HG02870 (cell line): ENCODE measurements around the gene B3GALT6.
"Not testable (repeated sequence)": the region's sequence is repeated elsewhere in the genome, so short reads cannot be mapped to it uniquely, and the experiment has no call there.

ENCODE experiments used
- ATAC-seq: cut with Tn5 transposase; IDR thresholded peaks from one replicate; pipeline ENCODE4 v1.9.1; 2021; ENCODE audit warnings: mild to moderate bottlenecking, moderate library complexity; ENCODE audit not compliant: unreplicated experiment

B3GALT6 gene

DNA sequence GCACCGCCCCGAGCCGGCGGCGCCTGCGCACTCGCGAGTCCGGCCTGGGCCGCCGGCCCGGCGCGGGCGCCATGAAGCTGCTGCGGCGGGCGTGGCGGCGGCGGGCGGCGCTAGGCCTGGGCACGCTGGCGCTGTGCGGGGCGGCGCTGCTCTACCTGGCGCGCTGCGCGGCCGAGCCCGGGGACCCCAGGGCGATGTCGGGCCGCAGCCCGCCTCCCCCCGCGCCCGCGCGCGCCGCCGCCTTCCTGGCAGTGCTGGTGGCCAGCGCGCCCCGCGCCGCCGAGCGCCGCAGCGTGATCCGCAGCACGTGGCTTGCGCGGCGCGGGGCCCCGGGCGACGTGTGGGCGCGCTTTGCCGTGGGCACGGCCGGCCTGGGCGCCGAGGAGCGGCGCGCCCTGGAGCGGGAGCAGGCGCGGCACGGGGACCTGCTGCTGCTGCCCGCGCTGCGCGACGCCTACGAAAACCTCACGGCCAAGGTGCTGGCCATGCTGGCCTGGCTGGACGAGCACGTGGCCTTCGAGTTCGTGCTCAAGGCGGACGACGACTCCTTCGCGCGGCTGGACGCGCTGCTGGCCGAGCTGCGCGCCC is at the start of gene B3GALT6:
B3GALT6 (plus strand) TSS at position 30 of the 588 bp plus-strand sequence; CDS start at position 72, 42 bp downstream.
- no peak for ATAC-seq

DNA sequence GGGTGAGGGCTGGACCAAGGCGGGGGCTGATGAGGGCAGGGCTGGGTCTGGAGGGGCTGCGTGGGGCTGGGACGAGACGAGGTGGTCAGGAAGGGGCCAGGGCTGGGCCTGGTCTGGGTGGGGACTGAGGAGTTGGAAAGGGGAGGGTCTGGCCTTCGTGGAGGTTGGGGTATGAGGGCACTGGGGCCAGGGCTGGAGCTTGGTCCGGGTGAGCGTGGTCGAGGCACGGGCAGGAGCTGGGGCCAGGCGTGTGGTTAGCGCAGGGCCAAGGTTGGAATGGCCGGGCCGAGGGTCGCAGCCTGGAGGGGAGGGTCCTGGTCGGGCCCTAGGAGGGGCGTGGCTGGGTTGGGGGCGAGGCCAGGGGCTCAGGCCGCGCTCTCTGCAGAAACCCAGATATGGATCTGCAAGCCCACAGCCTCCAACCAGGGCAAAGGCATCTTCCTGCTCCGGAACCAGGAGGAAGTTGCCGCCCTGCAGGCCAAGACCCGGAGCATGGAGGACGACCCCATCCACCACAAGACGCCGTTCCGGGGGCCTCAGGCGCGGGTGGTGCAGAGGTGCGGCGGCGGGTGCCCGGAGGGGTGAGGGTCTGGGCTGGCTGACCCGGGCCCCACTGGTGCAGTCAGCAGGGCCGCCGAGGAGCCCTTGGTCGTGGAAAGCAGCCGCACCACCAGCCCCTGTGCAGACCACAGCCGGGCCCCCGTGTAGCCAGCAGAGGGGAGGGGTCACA is 49.4 kb upstream of the B3GALT6 start:
- no peak for ATAC-seq

DNA sequence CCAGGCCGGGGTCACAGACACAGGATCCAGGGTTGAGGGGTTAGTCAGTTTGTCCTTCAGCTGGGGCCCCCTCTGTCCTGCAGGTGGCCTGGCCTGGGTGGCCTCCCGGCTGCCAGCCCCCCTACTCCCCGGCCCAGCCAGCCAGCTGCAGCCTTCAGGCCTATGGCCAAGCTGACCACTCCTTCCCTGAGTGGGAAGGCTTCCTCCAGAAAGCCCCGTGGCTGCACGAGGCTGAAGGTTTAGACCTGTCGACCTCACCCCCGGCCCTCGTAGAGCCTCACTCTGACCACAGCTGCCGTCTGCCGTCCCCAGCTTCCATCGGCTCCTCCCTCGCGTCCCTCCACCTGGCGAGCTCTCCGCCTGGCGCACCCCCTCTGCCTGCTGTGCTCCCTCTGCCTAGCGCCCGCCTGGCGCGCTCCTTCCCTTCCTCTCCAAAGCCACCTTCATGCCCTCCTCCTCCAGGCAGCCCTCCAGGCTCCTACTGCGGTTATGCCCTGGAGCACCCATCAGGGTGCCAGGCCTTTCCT is 48.8 kb upstream of the B3GALT6 start:
- no peak for ATAC-seq

- no peak for ATAC-seq
Observed at GRCh38 chr1:1183833-1184775, 47.9 kb upstream of the B3GALT6 start.

DNA sequence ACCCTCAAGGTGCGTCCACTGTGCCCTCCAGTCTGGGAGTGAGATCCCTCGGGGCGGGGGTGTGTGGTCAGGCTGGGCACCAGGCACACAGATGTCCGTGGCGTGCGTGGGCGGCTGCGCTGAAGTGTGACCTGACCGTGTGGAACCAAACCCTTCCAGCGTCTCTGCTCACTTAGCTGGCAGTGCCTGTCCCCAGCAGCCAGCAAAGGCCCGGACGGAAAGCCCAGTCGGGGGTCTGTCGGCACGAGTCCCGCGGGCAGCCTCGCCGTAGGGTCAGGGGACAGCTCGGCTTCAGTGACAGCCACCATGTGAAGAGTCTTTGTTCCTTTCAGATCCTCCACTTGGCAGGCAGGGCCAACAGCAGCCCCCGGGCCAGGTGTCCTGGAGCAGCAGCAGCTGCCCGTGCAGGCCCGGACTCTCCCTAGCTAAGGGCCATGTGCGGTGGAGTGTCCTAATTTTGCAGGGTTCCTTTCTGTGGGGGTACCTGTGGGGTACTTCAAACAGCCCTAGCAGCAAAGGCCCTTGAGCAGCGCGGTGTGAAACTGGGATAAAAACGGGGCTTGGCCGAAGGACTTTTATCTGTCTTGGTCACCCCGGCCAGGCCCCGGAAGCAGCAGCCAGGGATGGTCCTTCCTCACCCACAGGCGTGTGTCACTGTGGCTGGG is 46.8 kb upstream of the B3GALT6 start:
- ATAC-seq: no peak

GRCh38 chr1:1187938-1188337 is 44.1 kb upstream of the B3GALT6 start:
- ATAC-seq: no peak

DNA sequence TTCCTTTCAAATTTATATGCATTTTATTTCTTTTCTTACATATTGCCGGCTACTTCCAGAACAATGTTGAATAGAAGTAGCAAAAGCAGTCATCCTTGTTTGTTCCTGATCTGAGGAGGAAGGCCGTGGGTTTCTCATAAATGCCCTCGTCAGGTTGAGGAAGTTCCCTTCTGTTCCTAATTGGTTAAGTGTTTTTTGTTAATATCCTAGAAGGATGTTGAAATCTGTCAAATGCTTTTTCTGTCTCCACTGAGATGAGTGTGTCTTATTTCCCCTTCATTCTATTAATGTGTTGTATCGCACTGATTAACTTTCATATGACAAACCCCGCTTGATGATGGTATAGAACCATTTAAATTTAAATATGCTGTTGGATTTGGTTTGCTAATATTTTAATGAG is 42.9 kb upstream of the B3GALT6 start:
- ATAC-seq: no peak

DNA sequence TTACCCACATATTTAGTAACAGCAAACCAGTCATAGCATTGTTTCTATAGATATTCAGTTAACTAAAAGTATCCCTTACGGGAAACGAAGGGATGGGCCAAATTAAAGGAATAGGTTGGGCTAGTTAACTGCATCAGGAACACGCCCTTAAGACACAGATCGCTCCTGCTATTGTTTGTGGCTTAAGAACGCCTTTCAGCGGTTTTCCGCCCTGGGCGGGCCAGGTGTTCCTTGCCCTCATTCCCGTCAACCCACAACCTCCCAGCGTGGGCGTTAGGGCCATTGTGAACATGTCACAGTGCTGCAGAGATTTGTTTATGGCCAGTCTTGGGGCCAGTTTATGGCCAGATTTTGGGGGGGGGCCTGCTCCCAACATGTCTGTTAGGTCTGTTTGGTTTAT is 40.3 kb upstream of the B3GALT6 start:
- no peak for ATAC-seq

DNA sequence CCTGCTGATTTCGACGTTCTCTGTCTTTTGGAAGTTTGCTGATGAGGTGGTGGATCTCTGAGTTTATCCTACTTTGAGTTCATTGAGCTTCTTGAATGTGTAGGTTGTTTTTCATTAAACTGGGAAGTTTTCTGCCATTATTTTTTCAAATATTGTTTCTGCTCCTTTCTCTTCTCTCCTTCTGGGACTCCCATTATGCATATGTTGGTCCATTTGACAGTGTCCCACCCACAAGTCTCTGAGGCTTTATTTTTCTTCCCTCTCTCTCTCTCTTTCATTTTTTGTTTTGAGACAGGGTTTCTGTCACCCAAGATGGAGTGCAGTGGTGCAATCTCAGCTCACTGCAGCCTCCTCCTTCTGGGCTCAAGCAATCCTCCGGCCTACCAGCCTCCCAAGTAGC is 37.3 kb upstream of the B3GALT6 start:
- no peak for ATAC-seq

DNA sequence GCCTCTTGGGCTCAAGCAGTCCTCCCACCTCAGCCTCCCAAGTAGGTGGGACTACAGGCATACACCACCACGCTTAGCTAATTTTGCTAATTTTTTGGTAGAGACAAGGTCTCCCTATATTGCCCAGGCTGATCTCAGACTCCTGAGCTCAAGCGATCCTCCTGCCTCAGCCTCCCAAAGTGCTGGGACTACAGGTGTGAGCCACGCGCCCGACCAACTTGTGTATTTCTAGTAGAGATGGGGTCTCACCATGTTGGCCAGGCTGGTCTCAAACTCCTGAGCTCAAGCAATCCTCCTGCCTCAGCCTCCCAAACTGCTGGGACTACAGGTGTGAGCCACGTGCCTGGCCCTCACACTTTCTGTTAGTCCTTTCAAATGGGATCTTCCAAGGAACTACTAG is 36.3 kb upstream of the B3GALT6 start:
- ATAC-seq: not testable (repeated sequence)

GRCh38 chr1:1196431-1197187 is 35.4 kb upstream of the B3GALT6 start:
- no peak for ATAC-seq

DNA sequence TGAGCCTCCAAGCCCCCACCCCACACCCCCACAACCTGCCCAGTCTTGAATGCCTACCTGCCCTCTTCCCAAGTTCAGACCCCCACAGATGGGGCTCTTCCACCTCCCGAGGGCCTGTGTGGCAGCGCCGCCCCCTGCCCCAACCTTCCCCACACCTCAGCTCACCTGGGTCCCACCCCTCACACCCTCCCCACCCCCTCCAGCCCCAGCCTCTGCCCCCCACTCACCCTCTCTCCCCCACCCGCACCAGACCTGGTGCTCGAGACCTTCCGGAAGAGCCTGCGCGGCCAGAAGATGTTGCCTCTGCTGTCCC is 34.9 kb upstream of the B3GALT6 start:
- ATAC-seq: no peak

GRCh38 chr1:1197551-1198422 is 34.2 kb upstream of the B3GALT6 start:
- ATAC-seq: no peak

- no peak for ATAC-seq
Observed at GRCh38 chr1:1198423-1199140, 33.5 kb upstream of the B3GALT6 start.

GRCh38 chr1:1199141-1199960 is 32.7 kb upstream of the B3GALT6 start:
- ATAC-seq: no peak

DNA sequence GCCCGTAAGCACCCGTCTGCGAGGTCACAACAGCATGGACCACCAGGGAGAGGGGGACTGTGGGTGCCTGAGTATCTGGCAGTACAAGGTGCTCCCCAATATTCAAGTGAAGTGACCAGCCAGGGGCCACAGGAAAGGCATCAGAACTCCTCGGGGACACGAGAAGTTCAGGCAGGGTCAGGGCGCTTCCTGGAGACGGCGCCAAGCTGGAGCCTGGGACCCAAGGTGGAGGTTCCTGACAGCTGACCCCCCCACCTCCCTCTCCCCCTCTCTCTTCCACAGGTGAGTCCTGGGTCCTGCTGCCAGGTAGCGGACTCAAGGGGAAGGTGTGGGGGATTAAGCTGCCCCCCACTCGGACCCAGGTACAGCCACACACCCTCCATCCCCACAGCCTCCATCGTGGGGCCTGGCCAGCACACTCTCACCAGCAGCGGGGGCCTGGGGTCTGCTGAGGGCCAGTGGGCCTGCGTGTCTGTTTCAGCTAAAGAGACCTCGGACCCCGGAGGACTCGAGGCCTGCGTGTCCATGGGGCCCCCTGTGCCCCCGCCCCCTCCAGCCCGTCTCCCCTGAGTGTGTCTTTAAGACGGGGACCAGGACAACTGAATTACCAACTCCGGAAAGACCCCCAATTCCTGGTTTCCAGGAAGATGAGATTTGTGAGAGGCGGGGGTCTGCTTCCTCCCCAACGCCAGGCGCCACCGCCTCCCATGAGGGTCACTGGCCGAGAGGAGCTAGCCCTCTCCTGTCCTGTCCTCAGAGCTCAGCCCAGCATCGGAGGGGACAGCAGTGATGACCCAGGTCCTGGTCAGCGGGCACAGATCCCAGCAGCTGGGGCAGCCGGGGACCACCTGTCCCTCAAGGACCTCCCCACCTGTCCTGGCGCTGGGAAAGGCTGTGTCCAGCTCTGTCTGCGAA is 31.8 kb upstream of the B3GALT6 start:
- no peak for ATAC-seq
